ENCODE measurements around the gene AGR3.

The AGR3 gene

DNA sequence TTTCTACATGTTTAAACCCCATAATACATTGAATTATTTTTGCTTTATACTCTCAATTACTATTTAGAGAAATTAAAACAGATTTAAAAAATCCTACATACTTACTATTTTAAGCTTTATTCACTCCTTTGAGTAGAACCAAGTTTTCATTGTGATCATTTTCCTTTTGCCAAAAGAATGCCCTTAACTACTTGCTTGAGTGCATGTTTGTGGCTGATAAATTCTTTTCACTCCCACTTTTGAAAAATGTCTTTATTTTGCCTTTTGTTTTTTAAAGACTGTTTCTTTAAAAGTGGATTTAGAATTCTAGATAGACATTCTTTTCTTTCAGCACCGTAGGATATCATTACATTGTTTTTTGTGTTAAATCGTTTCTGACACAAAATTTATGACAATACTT, 22.3 kb upstream of the AGR3 start:
- ChIA-PET POLR2A (no interaction called here), CTCF (no interaction called here)
- TF ChIP-seq FOXA1 (IDR thresholded peaks at IDR 0.05), result no peak
- TF ChIP-seq CTBP1 (IDR thresholded peaks at IDR 0.05; ENCODE audit: borderline replicate concordance), result no peak
- TF ChIP-seq ZNF384 (IDR thresholded peaks at IDR 0.05), result no peak
- no peak for TF ChIP-seq HDGF (IDR thresholded peaks at IDR 0.05; ENCODE audit: borderline replicate concordance)
- no peak for DNase-seq (ENCODE audit: extremely low spot score)

DNA sequence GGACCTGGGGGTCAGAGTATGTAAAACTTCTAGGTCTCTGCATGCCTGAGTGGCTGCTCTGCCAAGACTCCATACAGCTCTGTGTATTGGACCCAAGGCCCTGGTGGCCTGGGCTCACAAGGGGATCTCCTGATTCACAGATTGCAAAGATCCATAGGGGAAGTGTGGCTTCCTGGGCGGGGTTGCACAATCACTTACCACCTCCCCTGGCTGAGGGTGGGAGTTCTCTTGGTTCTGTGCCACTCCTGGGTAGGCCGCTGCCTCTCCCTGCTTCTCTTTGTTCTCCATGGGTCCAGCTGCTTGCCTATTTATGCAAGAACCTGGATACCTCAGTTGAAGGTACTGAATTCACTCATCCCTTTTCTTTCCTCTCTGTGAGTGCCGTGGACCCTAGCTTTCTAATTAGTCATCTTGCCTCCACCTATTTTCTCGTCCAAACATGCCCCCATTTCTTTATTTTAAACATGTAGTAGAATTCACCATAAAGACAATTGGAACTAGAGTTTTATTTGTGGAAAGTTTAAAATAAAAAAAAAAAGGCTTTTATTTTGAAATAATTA, 18.5 kb upstream of the AGR3 start:
- TF ChIP-seq, protein P1, sequence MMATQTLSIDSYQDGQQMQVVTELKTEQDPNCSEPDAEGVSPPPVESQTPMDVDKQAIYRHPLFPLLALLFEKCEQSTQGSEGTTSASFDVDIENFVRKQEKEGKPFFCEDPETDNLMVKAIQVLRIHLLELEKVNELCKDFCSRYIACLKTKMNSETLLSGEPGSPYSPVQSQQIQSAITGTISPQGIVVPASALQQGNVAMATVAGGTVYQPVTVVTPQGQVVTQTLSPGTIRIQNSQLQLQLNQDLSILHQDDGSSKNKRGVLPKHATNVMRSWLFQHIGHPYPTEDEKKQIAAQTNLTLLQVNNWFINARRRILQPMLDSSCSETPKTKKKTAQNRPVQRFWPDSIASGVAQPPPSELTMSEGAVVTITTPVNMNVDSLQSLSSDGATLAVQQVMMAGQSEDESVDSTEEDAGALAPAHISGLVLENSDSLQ (IDR thresholded peaks at IDR 0.05), result no peak
- TF ChIP-seq TARDBP (IDR thresholded peaks at IDR 0.05) (no peak), HDGF (IDR thresholded peaks at IDR 0.05; ENCODE audit: borderline replicate concordance) (no peak), SUZ12 (IDR thresholded peaks at IDR 0.05) (no peak), FOXA1 (IDR thresholded peaks at IDR 0.05) (no peak), CTBP1 (IDR thresholded peaks at IDR 0.05; ENCODE audit: borderline replicate concordance) (no peak), BHLHE40 (IDR thresholded peaks at IDR 0.05; ENCODE audit: borderline replicate concordance) (no peak), ZNF384 (IDR thresholded peaks at IDR 0.05) (no peak), ELF4 (IDR thresholded peaks at IDR 0.05) (no peak), FOXM1 (IDR thresholded peaks at IDR 0.05; ENCODE audit: borderline replicate concordance) (no peak), FOXK2 (IDR thresholded peaks at IDR 0.05) (no peak), L3MBTL2 (conservative IDR thresholded peaks at IDR 0.05) (no peak), SP1 (IDR thresholded peaks at IDR 0.05) (no peak), LEF1 (IDR thresholded peaks at IDR 0.05; ENCODE audit: borderline replicate concordance) (no peak), ARNT (IDR thresholded peaks at IDR 0.05) (no peak), NFRKB (IDR thresholded peaks at IDR 0.05) (no peak)
- ChIA-PET POLR2A (no interaction called here), CTCF (interaction anchor here (1.1 kb wide), 1 partner anchor 9 kb away, joined by 3 read pairs; no protein-coding TSS in a partner anchor)
- DNase-seq (ENCODE audit: extremely low spot score), result no peak

DNA sequence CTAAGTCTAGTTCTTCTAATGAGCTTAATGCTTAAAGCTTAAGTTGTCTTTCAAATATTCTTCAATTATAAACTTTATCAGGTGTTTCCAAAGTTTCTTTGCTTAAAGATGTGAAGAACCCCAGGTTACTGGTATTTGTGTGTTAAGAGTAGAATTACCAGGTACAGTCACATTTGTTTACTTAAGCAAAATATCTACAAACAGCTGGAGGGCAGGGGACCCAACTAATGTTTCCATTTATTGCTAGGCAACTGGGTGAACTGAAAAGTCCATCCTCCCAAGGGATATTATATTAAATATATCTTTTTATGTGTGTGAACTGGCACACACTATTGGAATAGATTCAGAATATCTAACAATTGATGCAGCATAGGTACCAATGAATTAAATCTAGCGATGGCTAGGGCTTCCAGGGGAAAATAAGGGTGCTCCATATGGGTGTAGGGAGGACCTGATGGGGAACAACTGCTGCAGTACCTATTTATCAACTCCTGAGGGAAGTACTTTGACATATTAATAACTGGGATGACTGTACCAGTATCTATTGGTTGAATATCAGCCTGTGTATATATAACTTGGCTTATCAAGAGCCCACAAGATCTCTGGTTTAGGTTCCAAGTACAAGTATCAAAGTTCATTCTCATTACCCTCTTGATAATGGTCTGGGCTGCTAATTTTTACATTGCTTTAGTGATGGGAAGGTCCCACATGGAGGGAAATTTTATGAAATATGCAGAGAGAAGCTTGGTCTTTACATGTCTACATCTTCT, 10.3 kb upstream of the AGR3 start:
- POLR2A ChIA-PET, result no interaction called here
- TF ChIP-seq CTBP1 (IDR thresholded peaks at IDR 0.05; ENCODE audit: borderline replicate concordance) (no peak), SUZ12 (IDR thresholded peaks at IDR 0.05) (no peak), L3MBTL2 (conservative IDR thresholded peaks at IDR 0.05) (no peak), FOXA1 (IDR thresholded peaks at IDR 0.05) (no peak), ELF4 (IDR thresholded peaks at IDR 0.05) (no peak), BHLHE40 (IDR thresholded peaks at IDR 0.05; ENCODE audit: borderline replicate concordance) (no peak), HDGF (IDR thresholded peaks at IDR 0.05; ENCODE audit: borderline replicate concordance) (no peak), NFRKB (IDR thresholded peaks at IDR 0.05) (no peak), ZNF384 (IDR thresholded peaks at IDR 0.05) (no peak), FOXK2 (IDR thresholded peaks at IDR 0.05) (no peak), LEF1 (IDR thresholded peaks at IDR 0.05; ENCODE audit: borderline replicate concordance) (no peak)
- TF ChIP-seq, protein P1 (IDR thresholded peaks at IDR 0.05), result no peak
- no peak for DNase-seq (ENCODE audit: extremely low spot score)
- CTCF ChIA-PET, result interaction anchor here (0.5 to 2.8 kb wide), 7 partner anchors 13 to 1235 kb away, joined by 3 to 9 read pairs (median 4); no protein-coding TSS in a partner anchor

DNA sequence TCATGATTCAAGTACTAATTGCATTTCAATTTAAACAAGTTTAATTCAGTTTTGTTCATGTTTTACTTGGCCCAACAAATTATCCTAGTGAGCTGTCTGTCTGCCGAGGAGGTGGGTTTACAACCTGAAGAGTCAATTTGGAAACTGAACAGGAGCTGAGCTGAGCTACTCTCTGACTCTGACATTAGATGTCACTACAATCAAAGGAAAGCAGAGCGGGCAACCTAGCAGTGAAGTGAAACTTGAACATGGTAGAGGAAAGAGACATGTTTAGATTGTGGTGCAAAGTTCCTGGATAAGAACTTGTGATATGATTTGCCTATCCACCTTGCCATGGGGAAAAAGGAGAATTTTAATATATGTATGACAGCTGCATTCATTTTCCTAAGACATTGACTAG, 9.6 kb upstream of the AGR3 start:
- ChIA-PET POLR2A (no interaction called here), CTCF (interaction anchor here (0.9 to 2.8 kb wide), 6 partner anchors 8 to 413 kb away, joined by 3 to 9 read pairs (median 4); no protein-coding TSS in a partner anchor)
- peak; percentile 36 for DNase-seq (ENCODE audit: extremely low spot score)
- no peak for TF ChIP-seq NFRKB (IDR thresholded peaks at IDR 0.05)
- TF ChIP-seq HDGF (IDR thresholded peaks at IDR 0.05; ENCODE audit: borderline replicate concordance), result no peak
- TF ChIP-seq SP1 (IDR thresholded peaks at IDR 0.05), result no peak
- TF ChIP-seq L3MBTL2 (conservative IDR thresholded peaks at IDR 0.05), result no peak
- TF ChIP-seq BHLHE40 (IDR thresholded peaks at IDR 0.05; ENCODE audit: borderline replicate concordance), result no peak
- TF ChIP-seq ZNF384 (IDR thresholded peaks at IDR 0.05), result no peak
- TF ChIP-seq SUZ12 (IDR thresholded peaks at IDR 0.05), result no peak
- no peak for TF ChIP-seq FOXA1 (IDR thresholded peaks at IDR 0.05)
- TF ChIP-seq FOXK2 (IDR thresholded peaks at IDR 0.05), result no peak
- no peak for TF ChIP-seq TARDBP (IDR thresholded peaks at IDR 0.05)
- TF ChIP-seq ELF4 (IDR thresholded peaks at IDR 0.05), result no peak
- no peak for TF ChIP-seq FOXM1 (IDR thresholded peaks at IDR 0.05; ENCODE audit: borderline replicate concordance)

DNA sequence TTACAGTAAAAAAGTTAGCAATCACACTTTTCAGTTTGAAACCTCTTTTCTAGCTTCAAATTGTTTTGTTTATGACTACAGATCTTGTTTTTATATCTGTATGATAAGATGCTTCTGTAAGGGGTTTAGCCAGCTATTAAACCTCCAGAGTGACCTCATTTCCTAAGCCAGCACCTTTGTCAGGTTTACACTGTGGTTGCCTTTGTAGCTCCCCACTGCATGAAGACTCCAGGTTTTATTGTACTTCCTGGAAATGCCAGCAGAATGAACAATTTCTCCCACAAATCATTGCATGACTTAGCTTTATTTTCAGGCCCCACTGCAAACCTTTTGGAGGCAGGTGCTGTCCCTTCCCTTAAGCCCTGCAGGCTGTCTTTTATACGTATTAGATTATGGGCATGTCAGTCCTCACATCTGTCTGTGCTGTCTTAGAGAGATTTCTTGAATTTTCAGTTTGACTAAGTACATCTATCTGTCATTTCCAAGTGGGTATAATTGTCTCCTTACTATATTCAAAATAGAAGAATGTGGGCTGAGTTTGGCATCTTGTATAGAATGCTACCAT, 8.2 kb upstream of the AGR3 start:
- no peak for TF ChIP-seq ZNF384 (IDR thresholded peaks at IDR 0.05)
- TF ChIP-seq TARDBP (IDR thresholded peaks at IDR 0.05), result no peak
- no peak for TF ChIP-seq NFRKB (IDR thresholded peaks at IDR 0.05)
- no peak for TF ChIP-seq L3MBTL2 (conservative IDR thresholded peaks at IDR 0.05)
- TF ChIP-seq FOXA1 (IDR thresholded peaks at IDR 0.05), result no peak
- no peak for TF ChIP-seq CTBP1 (IDR thresholded peaks at IDR 0.05; ENCODE audit: borderline replicate concordance)
- no peak for TF ChIP-seq SP1 (IDR thresholded peaks at IDR 0.05)
- no peak for TF ChIP-seq BHLHE40 (IDR thresholded peaks at IDR 0.05; ENCODE audit: borderline replicate concordance)
- no peak for TF ChIP-seq HDGF (IDR thresholded peaks at IDR 0.05; ENCODE audit: borderline replicate concordance)
- TF ChIP-seq FOXM1 (IDR thresholded peaks at IDR 0.05; ENCODE audit: borderline replicate concordance), result no peak
- no peak for TF ChIP-seq SUZ12 (IDR thresholded peaks at IDR 0.05)
- TF ChIP-seq, protein P1 (IDR thresholded peaks at IDR 0.05), result no peak
- TF ChIP-seq ELF4 (IDR thresholded peaks at IDR 0.05), result no peak
- POLR2A ChIA-PET, result no interaction called here
- CTCF ChIA-PET, result interaction anchor here (0.6 to 1.0 kb wide), 3 partner anchors 24 to 182 kb away, joined by 3 read pairs; no protein-coding TSS in a partner anchor
- DNase-seq (ENCODE audit: extremely low spot score), result no peak
